Natural killer cell (primary cell): ENCODE measurements around the gene HNRNPAB. TPM values are rescaled to one million over a fixed set of nuclear protein-coding genes. Genes with fewer than 3 reads are reported as not detected.
"Not testable (repeated sequence)": the region's sequence is repeated elsewhere in the genome, so short reads cannot be mapped to it uniquely, and the experiment has no call there.

Source experiments
- ATAC-seq, 3 donors: fragments of 150-1000 bp in 2 of 3; fragments of 200-7000 bp in 1 of 3; cut with Tn5 transposase; 1 replicate in 1 of 3; 2 replicates in 2 of 3; pipeline ENCODE4 v1.10.0; 2021; ENCODE audit warnings: mild to moderate bottlenecking in 2 of 3, moderate library complexity in 2 of 3
- DNase-seq, 2 donors: peaks; one replicate each; pipeline versions ENCODE4 v3.0.0 to v3.0.0-alpha.2; 2013 to 2021; ENCODE audit warnings: mixed read lengths in 1 of 2
- H3K27ac ChIP-seq: one replicate; pipeline ENCODE4 v1.5.1; 2013; ENCODE audit warnings: mild to moderate bottlenecking, low read length
- H3K27me3 ChIP-seq: one replicate; pipeline ENCODE4 v1.6.1; 2013; ENCODE audit warnings: low read length; ENCODE audit not compliant: control insufficient read depth, insufficient read depth
- H3K36me3 ChIP-seq: one replicate; pipeline ENCODE4 v1.6.1; 2013; ENCODE audit warnings: low read length; ENCODE audit not compliant: control insufficient read depth, insufficient read depth
- H3K4me1 ChIP-seq: one replicate; pipeline ENCODE4 v1.6.1; 2013; ENCODE audit warnings: low read length; ENCODE audit not compliant: control insufficient read depth, insufficient read depth
- H3K4me3 ChIP-seq: one replicate; pipeline ENCODE4 v1.5.1; 2013; ENCODE audit warnings: low read length
- H3K9me3 ChIP-seq: one replicate; pipeline ENCODE4 v1.6.1; 2013; ENCODE audit warnings: low read length; ENCODE audit not compliant: control insufficient read depth, insufficient read depth
- H3K27ac Mint-ChIP-seq, 2 donors: one replicate each; pipeline ENCODE4 v1.8.0; 2022; ENCODE audit warnings: mild to moderate bottlenecking in 2 of 2, mixed read lengths in 2 of 2, moderate library complexity in 1 of 2
- H3K27me3 Mint-ChIP-seq, 2 donors: one replicate each; pipeline ENCODE4 v1.8.0; 2022; ENCODE audit warnings: low read depth in 2 of 2, mixed read lengths in 2 of 2
- H3K36me3 Mint-ChIP-seq: one replicate; pipeline ENCODE4 v1.8.0; 2022; ENCODE audit warnings: mixed read lengths
- H3K4me1 Mint-ChIP-seq, 2 donors: one replicate each; pipeline ENCODE4 v1.8.0; 2022; ENCODE audit warnings: mixed read lengths in 2 of 2
- H3K4me3 Mint-ChIP-seq: one replicate; pipeline ENCODE4 v1.8.0; 2022; ENCODE audit warnings: mild to moderate bottlenecking, moderate library complexity, mixed read lengths
- H3K9me3 Mint-ChIP-seq, 2 donors: one replicate each; pipeline ENCODE4 v1.8.0; 2022; ENCODE audit warnings: mixed read lengths in 2 of 2
- CTCF ChIP-seq: fragments of 200-600 bp; IDR thresholded peaks from one replicate; pipeline ENCODE4 v1.8.0; 2022; ENCODE audit warnings: antibody characterized with exemption
- WGBS: methylation state at CpG from one replicate; pipeline ENCODE4 v1.1.7; 2013; ENCODE audit warnings: missing lambda C conversion rate; ENCODE audit not compliant: insufficient coverage; 5-methylcytosine and 5-hydroxymethylcytosine counted together
- intact Hi-C: fragments of 100-400 bp; cut with micrococcal nuclease; formaldehyde crosslinking; loops from one replicate; pipeline ENCODE4 v1.14.2; 2022
- total RNA-seq, 4 donors: library from RNA; stranded (reverse); fragments of 120-200 nt in 1 of 4; gene quantifications; one replicate each; pipeline versions ENCODE4 v1.2.3 to v1.2.4, GENCODE V29; 2013 to 2022

Gene HNRNPAB
- total RNA-seq, 3 donors from 2014 or later (not counting 1 experiment from before 2014, with no cell fraction given): 77.6 to 98.4 (median 88.4) TPM

DNA sequence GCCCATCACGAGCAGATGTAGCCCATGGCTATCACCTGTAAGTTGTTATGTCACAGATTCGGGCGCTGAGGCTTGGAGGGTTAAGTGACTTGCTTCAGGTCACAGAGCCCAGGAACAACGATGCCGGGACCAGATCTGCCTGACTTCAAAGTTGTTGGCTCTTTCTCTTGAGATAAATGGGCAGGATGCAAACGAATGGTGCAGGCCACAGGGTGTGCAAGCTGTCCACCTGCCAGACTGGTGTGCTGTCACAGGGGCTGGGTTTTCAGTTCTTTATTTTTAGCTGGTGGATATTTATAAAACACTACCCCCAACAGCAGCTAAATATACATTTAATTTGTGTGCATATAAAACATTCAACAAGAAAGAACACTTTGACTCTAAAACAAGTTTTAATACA, 45.9 kb downstream of the HNRNPAB start:
- TF ChIP-seq CTCF: no peak
- Mint-ChIP-seq H3K4me3 (no peak overlapping the region), H3K27me3 (peaks cover 0 to 3% of the 10 kb centered on the region in 2 donors), H3K9me3 (peaks cover 0 to 3% of the 10 kb centered on the region in 2 donors), H3K4me1 (peaks cover 17 to 30% of the 10 kb centered on the region in 2 donors), H3K27ac (no peak overlapping the region), H3K36me3 (no peaks in the 10 kb centered on the region)
- no peak overlapping the region for H3K27ac ChIP-seq
- 30% methylated on average over 6 of the region's 6 CpGs for WGBS
- no peaks in the 10 kb centered on the region for H3K36me3 ChIP-seq
- H3K9me3 ChIP-seq: no peaks in the 10 kb centered on the region
- H3K27me3 ChIP-seq: no peaks in the 10 kb centered on the region
- DNase-seq: no peak
- intact Hi-C loops: no loop called here
- ATAC-seq: no peak
- peaks cover 59% of the 10 kb centered on the region for H3K4me1 ChIP-seq
- no peak overlapping the region for H3K4me3 ChIP-seq

- WGBS: 64% methylated on average over 8 of the region's 8 CpGs
- H3K9me3 Mint-ChIP-seq: peaks cover 0 to 3% of the 10 kb centered on the region in 2 donors
- peaks cover 17 to 23% of the 10 kb centered on the region in 2 donors for H3K4me1 Mint-ChIP-seq
- Histone ChIP-seq H3K4me1 (peaks cover 42% of the 10 kb centered on the region), H3K4me3 (no peak overlapping the region), H3K36me3 (no peaks in the 10 kb centered on the region), H3K27ac (no peak overlapping the region), H3K27me3 (no peaks in the 10 kb centered on the region), H3K9me3 (no peaks in the 10 kb centered on the region)
- H3K36me3 Mint-ChIP-seq: no peaks in the 10 kb centered on the region
- no peak for ATAC-seq
- H3K4me3 Mint-ChIP-seq: no peak overlapping the region
- H3K27me3 Mint-ChIP-seq: peaks cover 0 to 3% of the 10 kb centered on the region in 2 donors
- intact Hi-C loops: no loop called here
- no peak for TF ChIP-seq CTCF
- no peak for DNase-seq
- H3K27ac Mint-ChIP-seq: no peak overlapping the region
These were observed 47.9 kb downstream of the HNRNPAB start for GRCh38 chr5:178252258-178252657.

- H3K27ac ChIP-seq, H3K4me3 ChIP-seq, DNase-seq, H3K36me3 Mint-ChIP-seq, ATAC-seq, H3K27ac Mint-ChIP-seq, H3K9me3 Mint-ChIP-seq, H3K36me3 ChIP-seq, H3K4me3 Mint-ChIP-seq, intact Hi-C loops, H3K27me3 Mint-ChIP-seq, H3K27me3 ChIP-seq, H3K9me3 ChIP-seq: not testable (repeated sequence)
- peaks cover 28% of the 10 kb centered on the region for H3K4me1 ChIP-seq
- 90% methylated on average over 17 of the region's 18 CpGs for WGBS
- H3K4me1 Mint-ChIP-seq: peaks cover 12 to 16% of the 10 kb centered on the region in 2 donors
These were observed 49.3 kb downstream of the HNRNPAB start for GRCh38 chr5:178253632-178254031.

DNA sequence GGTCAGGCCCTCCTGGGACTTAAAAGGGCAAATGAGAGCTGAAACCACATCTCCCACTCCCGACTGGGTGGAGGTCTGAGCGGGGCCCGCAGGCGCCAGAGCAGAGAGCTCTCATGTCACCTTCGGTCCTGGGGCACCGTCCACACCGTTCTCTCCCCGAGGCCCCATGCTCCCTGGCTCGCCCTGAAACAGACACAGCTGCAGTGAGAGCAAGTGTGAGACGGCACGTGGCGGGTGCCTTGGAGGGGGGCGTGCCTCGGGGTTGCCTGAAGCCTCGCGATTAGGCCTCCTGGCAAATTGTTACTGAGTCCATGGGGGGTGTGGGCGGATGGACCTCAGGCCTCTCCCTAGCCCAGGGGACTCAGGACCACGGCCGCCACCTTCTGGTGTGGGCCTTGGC, 52.4 kb downstream of the HNRNPAB start:
- ATAC-seq: no peak
- Histone ChIP-seq H3K9me3 (no peaks in the 10 kb centered on the region), H3K4me1 (peaks cover 21% of the 10 kb centered on the region), H3K4me3 (no peak overlapping the region), H3K27me3 (no peaks in the 10 kb centered on the region), H3K27ac (no peak overlapping the region), H3K36me3 (no peaks in the 10 kb centered on the region)
- H3K36me3 Mint-ChIP-seq: no peaks in the 10 kb centered on the region
- H3K4me1 Mint-ChIP-seq: no peaks in the 10 kb centered on the region
- H3K9me3 Mint-ChIP-seq: no peaks in the 10 kb centered on the region
- H3K4me3 Mint-ChIP-seq: no peak overlapping the region
- 78% methylated on average over 19 of the region's 19 CpGs for WGBS
- H3K27me3 Mint-ChIP-seq: no peaks in the 10 kb centered on the region
- H3K27ac Mint-ChIP-seq: no peak overlapping the region
- intact Hi-C loops: no loop called here
- DNase-seq: no peak
- no peak for TF ChIP-seq CTCF
